Thoracic aorta (tissue), 2 donors: ENCODE measurements around the gene DCHS1. TPM values are rescaled to one million over a fixed set of nuclear protein-coding genes. Genes with fewer than 3 reads are reported as not detected.

Source experiments
- ATAC-seq: fragments of 150-250 bp; one replicate; pipeline ENCODE4 v1.8.0; 2017; ENCODE audit warnings: low read depth; ENCODE audit not compliant: insufficient number of reproducible peaks, low FRiP score
- DNase-seq: peaks from one replicate; pipeline ENCODE4 v3.0.0-alpha.2; 2020; ENCODE audit warnings: low spot score
- H3K27ac ChIP-seq, 2 donors: fragments of 200-600 bp; sonication (generic); 1 replicate in 1 of 2; 2 replicates in 1 of 2; pipeline ENCODE4 v1.5.1; 2016; ENCODE audit warnings: mild to moderate bottlenecking in 2 of 2, moderate library complexity in 2 of 2
- H3K27me3 ChIP-seq: fragments of 200-600 bp; sonication (generic); replicated peaks from 2 replicates; pipeline ENCODE4 v1.6.0; 2016; ENCODE audit warnings: mild to moderate bottlenecking; ENCODE audit not compliant: insufficient read depth
- H3K36me3 ChIP-seq: fragments of 200-600 bp; sonication (generic); one replicate; pipeline ENCODE4 v1.5.1; 2016
- H3K4me1 ChIP-seq, 2 donors: fragments of 200-600 bp; sonication (generic); 1 replicate in 1 of 2; 2 replicates in 1 of 2; pipeline versions ENCODE4 v1.5.1 to v1.6.0; 2016; ENCODE audit warnings: low read depth in 2 of 2, mild to moderate bottlenecking in 1 of 2; ENCODE audit not compliant: control insufficient read depth in 1 of 2
- H3K4me3 ChIP-seq: fragments of 200-600 bp; sonication (generic); 2 replicates; pipeline ENCODE4 v1.5.1; 2016; ENCODE audit warnings: mild to moderate bottlenecking
- H3K9me3 ChIP-seq: fragments of 200-600 bp; sonication (generic); 2 replicates; pipeline ENCODE4 v1.5.1; 2016
- total RNA-seq, 2 donors: library from RNA; depleted of rRNA; stranded (reverse); fragments of >200 nt; gene quantifications; one replicate each; pipeline versions ENCODE4 v1.1.0 to v1.2.3, GENCODE V29; 2016
- TF ChIP-seq, protein P1 (sequence below): fragments of 200-600 bp; sonication (generic); IDR thresholded peaks from one replicate; pipeline ENCODE4 v1.5.1; 2019; ENCODE audit warnings: antibody characterized with exemption

DCHS1 gene
- total RNA-seq, 2 donors from 2014 or later: 62.3 to 73.5 TPM

DNA sequence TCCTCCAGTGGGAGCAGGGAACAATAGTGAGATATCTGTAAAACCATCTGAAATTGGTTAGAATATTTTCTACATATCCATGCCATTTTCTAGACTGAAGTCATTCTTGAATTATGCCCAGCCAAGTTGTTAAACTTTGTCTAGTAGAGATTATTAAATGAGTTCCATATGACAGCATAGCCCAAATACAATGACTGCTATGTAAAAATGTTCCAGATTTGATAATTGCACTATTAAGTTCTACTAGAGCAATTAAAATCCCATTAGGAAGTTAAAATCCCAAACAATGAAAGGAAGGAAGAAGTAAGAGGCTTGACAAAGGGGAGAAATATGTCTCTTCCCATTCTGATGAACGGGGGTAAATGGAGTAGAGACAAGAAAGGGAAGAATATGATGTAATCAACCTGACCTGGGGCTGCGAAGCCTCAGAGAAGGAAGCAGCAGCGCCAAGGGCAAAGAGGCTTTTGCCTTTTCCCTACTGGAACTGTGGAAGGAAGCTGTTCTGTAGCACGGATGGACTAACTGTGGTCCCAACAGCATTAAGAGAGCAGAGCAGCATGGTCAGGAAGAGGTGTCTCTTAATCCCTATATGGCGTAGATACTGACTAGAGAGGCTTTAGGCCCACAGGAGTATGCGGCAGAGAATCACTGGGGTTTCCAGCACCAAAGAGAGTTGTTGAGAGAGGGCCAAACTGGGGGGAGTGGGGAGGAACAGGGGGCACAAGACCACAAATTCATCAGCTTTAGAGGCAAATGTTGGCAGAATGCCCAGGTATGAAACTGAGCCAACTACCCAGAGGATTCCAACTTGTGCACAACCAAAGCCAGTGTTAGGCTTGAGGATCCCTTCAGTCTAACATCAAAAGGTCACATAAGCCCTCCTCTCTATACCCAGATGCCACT, 78.9 kb downstream of the DCHS1 start:
- TF ChIP-seq, protein P1, sequence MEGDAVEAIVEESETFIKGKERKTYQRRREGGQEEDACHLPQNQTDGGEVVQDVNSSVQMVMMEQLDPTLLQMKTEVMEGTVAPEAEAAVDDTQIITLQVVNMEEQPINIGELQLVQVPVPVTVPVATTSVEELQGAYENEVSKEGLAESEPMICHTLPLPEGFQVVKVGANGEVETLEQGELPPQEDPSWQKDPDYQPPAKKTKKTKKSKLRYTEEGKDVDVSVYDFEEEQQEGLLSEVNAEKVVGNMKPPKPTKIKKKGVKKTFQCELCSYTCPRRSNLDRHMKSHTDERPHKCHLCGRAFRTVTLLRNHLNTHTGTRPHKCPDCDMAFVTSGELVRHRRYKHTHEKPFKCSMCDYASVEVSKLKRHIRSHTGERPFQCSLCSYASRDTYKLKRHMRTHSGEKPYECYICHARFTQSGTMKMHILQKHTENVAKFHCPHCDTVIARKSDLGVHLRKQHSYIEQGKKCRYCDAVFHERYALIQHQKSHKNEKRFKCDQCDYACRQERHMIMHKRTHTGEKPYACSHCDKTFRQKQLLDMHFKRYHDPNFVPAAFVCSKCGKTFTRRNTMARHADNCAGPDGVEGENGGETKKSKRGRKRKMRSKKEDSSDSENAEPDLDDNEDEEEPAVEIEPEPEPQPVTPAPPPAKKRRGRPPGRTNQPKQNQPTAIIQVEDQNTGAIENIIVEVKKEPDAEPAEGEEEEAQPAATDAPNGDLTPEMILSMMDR: no peak
- H3K4me3 ChIP-seq: no peak overlapping the region
- no peak overlapping the region for H3K27ac ChIP-seq
- H3K36me3 ChIP-seq: no peaks in the 10 kb centered on the region
- no peaks in the 10 kb centered on the region for H3K27me3 ChIP-seq
- no peak for ATAC-seq
- H3K4me1 ChIP-seq: peaks cover 0 to 13% of the 10 kb centered on the region in 2 donors
- H3K9me3 ChIP-seq: no peaks in the 10 kb centered on the region
- no peak for DNase-seq

DNA sequence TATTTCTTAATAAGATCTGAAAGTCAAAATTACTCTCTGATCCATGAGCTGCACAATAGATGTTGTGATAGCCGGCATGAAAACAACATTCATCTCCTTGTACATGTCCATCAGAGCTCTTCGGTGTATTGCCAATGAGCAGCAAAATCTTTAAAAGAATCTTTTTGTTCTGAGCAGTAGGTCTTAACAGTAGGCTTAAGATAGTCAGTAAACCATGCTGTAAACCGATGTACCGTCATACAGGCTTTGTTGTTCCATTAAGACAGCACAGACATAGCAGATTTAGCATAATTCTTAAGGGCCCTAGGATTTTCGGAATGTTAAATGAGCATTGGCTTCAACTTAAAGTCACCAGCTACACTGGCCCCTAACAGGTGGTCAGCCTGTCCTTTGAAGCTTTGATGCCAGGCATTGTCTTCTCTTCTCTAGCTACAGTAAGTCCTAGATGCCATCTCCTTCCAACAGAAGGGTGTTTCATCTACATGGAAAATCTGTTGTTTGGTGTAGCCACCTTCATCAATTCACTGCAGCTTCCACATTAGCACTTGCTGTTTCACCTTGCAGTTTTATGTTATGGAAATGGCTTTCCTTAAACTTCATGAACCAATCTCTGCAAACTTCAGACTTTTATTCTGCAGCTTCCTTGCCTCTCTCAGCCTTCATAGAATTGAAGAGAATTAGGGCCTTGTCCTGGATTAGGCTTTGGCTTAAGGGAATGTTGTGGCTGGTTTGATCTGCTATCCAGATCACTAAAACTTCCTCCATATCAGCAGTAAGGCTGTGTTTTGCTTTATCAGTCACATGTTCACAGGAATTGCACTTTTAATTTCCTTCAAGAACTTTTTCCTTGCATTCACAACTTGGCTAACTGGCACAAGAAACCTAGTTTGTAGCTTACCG, 80.5 kb downstream of the DCHS1 start:
- H3K9me3 ChIP-seq: no peaks in the 10 kb centered on the region
- no peak overlapping the region for H3K27ac ChIP-seq
- DNase-seq (no peak), ATAC-seq (no peak)
- H3K27me3 ChIP-seq: no peaks in the 10 kb centered on the region
- H3K36me3 ChIP-seq: no peaks in the 10 kb centered on the region
- no peak overlapping the region for H3K4me3 ChIP-seq
- peaks cover 0 to 16% of the 10 kb centered on the region in 2 donors for H3K4me1 ChIP-seq
- TF ChIP-seq, protein P1: no peak

DNA sequence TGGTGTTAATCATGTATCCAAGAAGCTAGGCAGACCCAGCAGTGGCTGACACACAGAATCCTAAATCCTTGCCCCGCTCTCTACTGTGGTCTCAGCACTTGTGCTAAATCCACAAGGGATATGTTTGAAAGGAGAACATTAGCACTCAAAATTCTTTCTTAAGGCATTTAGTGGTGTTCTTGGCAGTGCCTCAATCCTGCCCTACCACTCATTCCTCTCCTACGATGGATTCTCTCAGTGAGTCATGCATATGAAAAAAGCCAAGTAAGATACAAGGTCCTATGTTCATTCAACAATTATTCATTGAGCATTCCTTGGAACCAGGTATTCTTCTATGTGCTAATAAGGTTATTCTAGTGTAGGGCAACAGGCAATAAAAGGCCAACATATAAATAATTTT, 83.4 kb downstream of the DCHS1 start:
- Histone ChIP-seq H3K9me3 (no peaks in the 10 kb centered on the region), H3K4me3 (no peak overlapping the region), H3K36me3 (no peaks in the 10 kb centered on the region), H3K27me3 (no peaks in the 10 kb centered on the region), H3K4me1 (peaks cover 0 to 20% of the 10 kb centered on the region in 2 donors), H3K27ac (no peak overlapping the region)
- TF ChIP-seq, protein P1: no peak
- ATAC-seq (no peak), DNase-seq (no peak)

DNA sequence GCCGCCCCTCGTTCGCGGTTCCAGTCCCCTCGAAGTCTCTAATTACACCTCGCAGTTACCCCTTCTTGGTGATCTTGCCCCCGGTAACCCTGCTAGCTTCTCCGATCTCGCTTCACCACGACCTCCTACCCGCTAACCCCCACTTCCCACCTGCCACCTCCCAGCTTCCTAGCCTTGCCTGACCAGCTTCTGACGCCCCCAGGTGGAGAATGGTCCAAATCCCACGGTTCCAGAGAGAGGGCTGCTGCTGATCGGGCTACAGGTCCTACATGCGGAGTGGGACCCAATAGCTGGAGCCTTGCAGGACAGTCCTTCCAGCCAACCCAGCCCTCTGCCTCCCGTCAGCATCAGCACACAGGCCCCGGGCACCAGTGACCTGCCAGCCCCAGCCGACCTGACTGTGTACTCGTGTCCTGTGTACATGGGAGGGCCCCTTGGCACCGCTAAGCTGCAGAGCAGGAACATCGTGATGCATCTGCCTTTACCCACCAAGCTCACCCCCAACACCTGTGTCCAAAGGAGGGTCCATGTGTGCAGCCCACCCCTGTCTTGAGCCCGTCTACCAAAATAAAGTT, 84.1 kb downstream of the DCHS1 start:
- DNase-seq (no peak), ATAC-seq (no peak)
- Histone ChIP-seq H3K4me1 (peaks cover 0 to 14% of the 10 kb centered on the region in 2 donors), H3K9me3 (no peaks in the 10 kb centered on the region), H3K4me3 (no peak overlapping the region), H3K36me3 (no peaks in the 10 kb centered on the region), H3K27me3 (no peaks in the 10 kb centered on the region), H3K27ac (no peak overlapping the region)
- TF ChIP-seq, protein P1: no peak

Other genes with a start within 250 kb of the DCHS1 start
- 10 to 100 TPM; 40.0 to 63.6 TPM for gene APBB1, start 236.7 kb downstream of the DCHS1 start, total RNA-seq
- 1 to 10 TPM in 1 of 2 donors, under 1 TPM in 1; 0.54 to 2.9 TPM for gene HPX, start 214.8 kb downstream of the DCHS1 start, total RNA-seq
- gene TRIM3, start 181.9 kb downstream of the DCHS1 start, total RNA-seq: 10 to 100 TPM; 40.3 to 40.4 TPM
- 10 to 100 TPM; 52.1 to 62.8 TPM for gene ARFIP2, start 174.5 kb downstream of the DCHS1 start, total RNA-seq
- 10 to 100 TPM; 47.7 to 49.9 TPM for gene TIMM10B, start 174.3 kb downstream of the DCHS1 start, total RNA-seq
- 10 to 100 TPM; 23.9 to 26.5 TPM for gene DNHD1, start 158.5 kb downstream of the DCHS1 start, total RNA-seq
- 10 to 100 TPM; 13.9 to 35.8 TPM for gene RRP8, start 52.2 kb downstream of the DCHS1 start, total RNA-seq
- gene ILK, start 52.0 kb downstream of the DCHS1 start, total RNA-seq: 100 to 1,000 TPM; 338 to 588 TPM
- gene TAF10, start 43.6 kb downstream of the DCHS1 start, total RNA-seq: 10 to 100 TPM; 39.5 to 40.0 TPM
- gene TPP1, start 36.4 kb downstream of the DCHS1 start, total RNA-seq: 10 to 100 TPM; 66.7 to 75.6 TPM
- gene MRPL17, start 27.5 kb upstream of the DCHS1 start, total RNA-seq: 10 to 100 TPM; 20.6 to 53.6 TPM
- gene OR2AG2, start 116.2 kb upstream of the DCHS1 start, total RNA-seq: under 1 TPM in 1 of 2 donors, not detected in 1; 0.35 TPM
- not detected for gene OR2AG1, start 127.2 kb upstream of the DCHS1 start, total RNA-seq
- under 1 TPM in 1 of 2 donors, not detected in 1; 0.35 TPM for gene OR6A2, start 143.9 kb upstream of the DCHS1 start, total RNA-seq
- gene OR10A5, start 189.9 kb upstream of the DCHS1 start, total RNA-seq: not detected
- not detected for gene OR10A2, start 207.2 kb upstream of the DCHS1 start, total RNA-seq
- gene OR10A4, start 220.8 kb upstream of the DCHS1 start, total RNA-seq: not detected
- 1 to 10 TPM in 1 of 2 donors, not detected in 1; 1.3 TPM for gene OR2D2, start 236.7 kb upstream of the DCHS1 start, total RNA-seq